ENCODE measurements around the gene IQSEC1. TPM values are rescaled to one million over a fixed set of nuclear protein-coding genes. Genes with fewer than 3 reads are reported as not detected.
A peak's percentile ranks its signal among the peaks of the same experiment; 100 is the strongest.

The IQSEC1 gene
- total RNA-seq, 4 donors from 2014 or later = 13.7 to 59.4 (median 35.5) TPM

DNA sequence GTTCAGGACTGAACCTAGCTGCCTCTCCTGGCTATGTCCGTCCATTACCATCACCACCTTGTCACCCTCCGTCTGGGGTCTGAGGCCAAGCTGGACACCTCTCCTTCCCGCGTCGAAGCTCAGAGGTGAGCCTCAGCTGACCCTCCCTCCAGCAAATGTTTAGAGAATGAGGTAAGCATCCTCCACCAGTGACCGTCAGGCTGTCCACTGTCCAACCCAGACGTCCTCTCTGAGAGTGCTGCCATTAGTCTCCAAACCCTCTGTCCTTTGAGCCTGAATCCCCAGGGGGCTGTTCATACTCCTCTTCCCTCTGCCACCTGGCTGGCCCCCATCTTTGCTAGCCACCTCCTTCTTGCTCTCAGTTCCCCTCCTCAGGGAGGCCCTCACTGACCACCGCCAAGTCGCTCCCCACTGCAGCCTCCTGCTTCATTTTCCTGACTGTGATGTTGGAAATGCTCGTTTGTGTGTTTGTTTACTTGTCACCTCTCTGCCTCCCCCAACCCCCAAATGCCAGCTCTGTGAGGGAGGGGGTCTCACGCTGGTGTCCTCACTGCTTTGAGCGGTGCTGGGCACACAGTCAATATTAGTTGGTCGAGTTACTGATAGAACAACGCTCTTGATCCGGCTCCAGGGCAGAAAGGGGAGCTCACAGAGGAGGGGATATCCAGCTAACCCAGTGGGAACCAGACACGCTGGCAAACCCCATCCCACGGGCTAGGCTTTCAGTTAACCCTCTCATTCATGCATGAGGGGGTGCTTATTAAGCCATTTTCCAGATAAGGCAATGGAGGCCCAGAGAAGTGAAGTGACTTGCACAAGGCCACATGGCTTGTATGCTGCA is 64.9 kb downstream of the IQSEC1 start:
- Histone ChIP-seq H3K4me1 (peaks cover 0 to 51% (median 36%) of the 10 kb centered on the region in 4 donors), H3K27ac (peak overlapping the region in 2 of 4 donors; percentile 50 to 95), H3K9me3 (no peaks in the 10 kb centered on the region), H3K36me3 (no peaks in the 10 kb centered on the region), H3K27me3 (no peaks in the 10 kb centered on the region), H3K4me3 (no peak overlapping the region)
- no peak for TF ChIP-seq POLR2A (IDR thresholded peaks at IDR 0.05)
- TF ChIP-seq, protein P1, sequence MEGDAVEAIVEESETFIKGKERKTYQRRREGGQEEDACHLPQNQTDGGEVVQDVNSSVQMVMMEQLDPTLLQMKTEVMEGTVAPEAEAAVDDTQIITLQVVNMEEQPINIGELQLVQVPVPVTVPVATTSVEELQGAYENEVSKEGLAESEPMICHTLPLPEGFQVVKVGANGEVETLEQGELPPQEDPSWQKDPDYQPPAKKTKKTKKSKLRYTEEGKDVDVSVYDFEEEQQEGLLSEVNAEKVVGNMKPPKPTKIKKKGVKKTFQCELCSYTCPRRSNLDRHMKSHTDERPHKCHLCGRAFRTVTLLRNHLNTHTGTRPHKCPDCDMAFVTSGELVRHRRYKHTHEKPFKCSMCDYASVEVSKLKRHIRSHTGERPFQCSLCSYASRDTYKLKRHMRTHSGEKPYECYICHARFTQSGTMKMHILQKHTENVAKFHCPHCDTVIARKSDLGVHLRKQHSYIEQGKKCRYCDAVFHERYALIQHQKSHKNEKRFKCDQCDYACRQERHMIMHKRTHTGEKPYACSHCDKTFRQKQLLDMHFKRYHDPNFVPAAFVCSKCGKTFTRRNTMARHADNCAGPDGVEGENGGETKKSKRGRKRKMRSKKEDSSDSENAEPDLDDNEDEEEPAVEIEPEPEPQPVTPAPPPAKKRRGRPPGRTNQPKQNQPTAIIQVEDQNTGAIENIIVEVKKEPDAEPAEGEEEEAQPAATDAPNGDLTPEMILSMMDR (IDR thresholded peaks at IDR 0.05) = no peak
- peak in 1 of 3 donors; percentile 16 for DNase-seq

DNA sequence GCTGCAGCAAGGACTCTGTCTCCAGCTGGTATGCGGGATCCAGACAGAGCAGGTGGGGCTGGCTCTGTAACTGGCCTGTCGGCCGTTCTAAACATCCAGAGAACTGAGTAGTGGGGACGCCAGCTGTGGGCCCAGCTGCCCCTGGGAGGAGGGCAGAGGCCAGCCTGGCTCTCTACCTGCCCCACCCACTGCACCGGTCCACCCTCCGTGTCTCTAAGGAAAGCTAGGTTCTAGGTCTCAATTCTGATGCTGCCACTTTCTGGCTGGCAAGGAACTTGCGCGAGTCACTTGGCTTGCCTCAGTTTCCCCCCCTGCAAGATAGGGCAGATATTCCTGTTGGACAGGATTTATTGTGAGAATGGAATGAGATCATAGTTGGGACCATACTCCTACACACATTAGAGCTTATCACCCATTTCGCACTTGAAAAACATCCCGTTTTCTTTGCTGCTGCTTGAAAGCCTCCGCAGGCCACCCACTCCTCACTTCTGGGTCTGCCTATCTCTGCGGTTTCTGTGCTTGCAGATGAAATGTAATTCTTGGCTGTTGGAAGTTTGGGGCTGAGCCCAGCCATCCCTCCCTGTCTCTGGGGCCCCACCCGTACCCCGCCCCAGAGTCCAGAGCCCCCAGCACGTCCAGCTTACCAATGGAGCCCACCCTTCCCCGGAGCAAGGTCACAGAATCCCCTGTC is 65.8 kb downstream of the IQSEC1 start:
- no peaks in the 10 kb centered on the region for H3K9me3 ChIP-seq
- no peaks in the 10 kb centered on the region for H3K27me3 ChIP-seq
- peaks cover 0 to 42% (median 31%) of the 10 kb centered on the region in 4 donors for H3K4me1 ChIP-seq
- H3K36me3 ChIP-seq = no peaks in the 10 kb centered on the region
- H3K4me3 ChIP-seq = no peak overlapping the region
- H3K27ac ChIP-seq = peak overlapping the region in 1 of 4 donors; percentile 35
- DNase-seq = peak in 1 of 3 donors; percentile 38
- TF ChIP-seq, protein P1 (IDR thresholded peaks at IDR 0.05) = no peak
- TF ChIP-seq POLR2A (IDR thresholded peaks at IDR 0.05) = no peak

DNA sequence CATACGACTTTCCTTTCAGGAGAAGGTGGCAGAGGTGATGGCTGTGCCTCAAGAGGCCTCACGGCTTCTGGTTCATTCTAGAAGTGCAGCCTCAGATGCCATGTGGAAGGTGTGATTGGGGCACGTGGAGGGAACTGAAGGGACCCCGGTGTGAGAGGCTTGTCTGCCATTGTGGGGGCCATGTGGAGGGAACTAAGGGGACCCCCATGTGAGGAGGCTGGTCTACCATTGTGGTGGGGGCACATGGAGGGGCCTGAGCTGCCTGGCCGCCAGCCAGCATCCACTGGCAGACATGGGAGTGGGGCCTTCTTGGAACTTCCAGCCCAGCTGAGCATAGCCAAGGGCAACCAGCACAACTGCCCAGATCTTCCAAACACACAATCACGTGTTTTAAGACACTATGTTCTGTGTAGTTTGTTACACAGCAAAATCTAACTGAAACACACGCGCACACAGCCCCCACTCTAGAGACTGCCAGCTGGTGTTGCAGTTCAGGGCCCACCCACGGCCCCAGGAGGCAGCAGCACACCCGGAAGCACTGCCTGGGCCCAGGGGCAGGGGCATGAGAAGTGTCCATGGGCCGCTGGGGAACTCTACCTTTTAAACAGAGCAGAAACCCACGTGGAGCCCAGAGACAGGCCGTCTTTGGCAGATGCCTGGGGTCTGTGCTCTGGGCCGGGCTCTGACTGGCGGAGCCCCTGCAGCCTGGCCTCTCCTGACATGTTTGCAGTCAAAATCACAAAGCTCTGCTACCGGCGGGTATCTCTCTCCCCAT is 66.8 kb downstream of the IQSEC1 start:
- Histone ChIP-seq H3K27ac (peak overlapping the region in 1 of 4 donors; percentile 35), H3K9me3 (no peaks in the 10 kb centered on the region), H3K4me1 (peaks cover 0 to 38% (median 29%) of the 10 kb centered on the region in 4 donors), H3K27me3 (no peaks in the 10 kb centered on the region), H3K36me3 (no peaks in the 10 kb centered on the region), H3K4me3 (no peak overlapping the region)
- peak in 1 of 3 donors; percentile 40 for DNase-seq
- TF ChIP-seq POLR2A (IDR thresholded peaks at IDR 0.05) = no peak
- TF ChIP-seq, protein P1 (IDR thresholded peaks at IDR 0.05) = no peak

DNA sequence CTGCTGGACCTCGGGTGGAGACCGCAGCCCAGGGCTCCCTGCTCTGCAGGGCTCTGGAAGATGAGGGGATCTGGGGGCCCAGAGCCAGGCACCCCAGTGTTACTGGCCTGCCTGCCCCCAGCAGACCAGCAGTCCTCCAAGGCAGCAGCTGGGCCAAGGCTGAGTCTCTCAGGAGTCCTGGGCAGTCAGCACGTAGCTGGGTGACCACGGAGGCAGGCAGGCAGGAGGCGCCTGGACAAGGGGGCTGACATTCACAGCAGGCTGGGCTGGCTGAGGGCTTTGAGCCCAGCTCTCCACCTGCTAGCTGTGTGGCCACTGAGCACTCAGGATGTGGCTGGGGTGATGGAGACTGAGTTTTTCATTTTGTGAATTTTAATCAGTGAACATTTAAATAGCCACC is 67.9 kb downstream of the IQSEC1 start:
- no peaks in the 10 kb centered on the region for H3K9me3 ChIP-seq
- H3K27me3 ChIP-seq = no peaks in the 10 kb centered on the region
- peak overlapping the region in 1 of 4 donors; percentile 33 for H3K27ac ChIP-seq
- TF ChIP-seq, protein P1 (IDR thresholded peaks at IDR 0.05) = no peak
- no peak for TF ChIP-seq POLR2A (IDR thresholded peaks at IDR 0.05)
- peak in 2 of 3 donors; percentile 27 to 45 for DNase-seq
- no peak overlapping the region for H3K4me3 ChIP-seq
- H3K36me3 ChIP-seq = no peaks in the 10 kb centered on the region
- H3K4me1 ChIP-seq = peaks cover 0 to 32% (median 20%) of the 10 kb centered on the region in 4 donors

DNA sequence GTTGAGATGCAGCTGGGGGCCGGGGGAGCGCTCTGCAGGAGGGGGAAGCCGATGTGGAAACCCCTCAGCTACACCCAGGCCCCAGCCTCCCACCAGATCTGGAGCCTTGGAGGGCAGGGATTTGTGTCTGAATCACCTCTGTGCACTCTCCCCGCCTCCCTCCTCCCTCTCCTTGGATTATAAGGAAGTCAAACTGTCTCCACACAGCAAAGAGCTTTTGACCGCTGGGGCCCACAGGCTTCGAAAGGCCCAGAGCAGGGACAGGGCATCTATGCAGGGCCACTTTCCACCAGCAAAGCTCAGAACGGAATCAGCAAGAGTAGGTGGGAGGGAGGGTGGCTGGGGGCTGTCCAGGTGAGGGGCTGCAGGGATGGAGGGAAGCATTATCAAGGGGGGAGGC is 68.9 kb downstream of the IQSEC1 start:
- Histone ChIP-seq H3K27ac (peak overlapping the region in 1 of 4 donors; percentile 46), H3K4me3 (no peak overlapping the region), H3K4me1 (peaks cover 0 to 23% (median 13%) of the 10 kb centered on the region in 4 donors), H3K27me3 (no peaks in the 10 kb centered on the region), H3K36me3 (no peaks in the 10 kb centered on the region), H3K9me3 (no peaks in the 10 kb centered on the region)
- DNase-seq = peak in 1 of 3 donors; percentile 32
- TF ChIP-seq, protein P1 (IDR thresholded peaks at IDR 0.05) = no peak
- no peak for TF ChIP-seq POLR2A (IDR thresholded peaks at IDR 0.05)

All from Peyer's patch (tissue), 4 donors.